GM10847 (cell line): ENCODE data around the gene TMEM53.

Experiments used
- POLR2A ChIP-seq: IDR thresholded peaks from 2 replicates; pipeline ENCODE4 v1.6.1; 2011; ENCODE audit not compliant: insufficient read length; ENCODE audit errors: extremely low read depth

The TMEM53 gene

DNA sequence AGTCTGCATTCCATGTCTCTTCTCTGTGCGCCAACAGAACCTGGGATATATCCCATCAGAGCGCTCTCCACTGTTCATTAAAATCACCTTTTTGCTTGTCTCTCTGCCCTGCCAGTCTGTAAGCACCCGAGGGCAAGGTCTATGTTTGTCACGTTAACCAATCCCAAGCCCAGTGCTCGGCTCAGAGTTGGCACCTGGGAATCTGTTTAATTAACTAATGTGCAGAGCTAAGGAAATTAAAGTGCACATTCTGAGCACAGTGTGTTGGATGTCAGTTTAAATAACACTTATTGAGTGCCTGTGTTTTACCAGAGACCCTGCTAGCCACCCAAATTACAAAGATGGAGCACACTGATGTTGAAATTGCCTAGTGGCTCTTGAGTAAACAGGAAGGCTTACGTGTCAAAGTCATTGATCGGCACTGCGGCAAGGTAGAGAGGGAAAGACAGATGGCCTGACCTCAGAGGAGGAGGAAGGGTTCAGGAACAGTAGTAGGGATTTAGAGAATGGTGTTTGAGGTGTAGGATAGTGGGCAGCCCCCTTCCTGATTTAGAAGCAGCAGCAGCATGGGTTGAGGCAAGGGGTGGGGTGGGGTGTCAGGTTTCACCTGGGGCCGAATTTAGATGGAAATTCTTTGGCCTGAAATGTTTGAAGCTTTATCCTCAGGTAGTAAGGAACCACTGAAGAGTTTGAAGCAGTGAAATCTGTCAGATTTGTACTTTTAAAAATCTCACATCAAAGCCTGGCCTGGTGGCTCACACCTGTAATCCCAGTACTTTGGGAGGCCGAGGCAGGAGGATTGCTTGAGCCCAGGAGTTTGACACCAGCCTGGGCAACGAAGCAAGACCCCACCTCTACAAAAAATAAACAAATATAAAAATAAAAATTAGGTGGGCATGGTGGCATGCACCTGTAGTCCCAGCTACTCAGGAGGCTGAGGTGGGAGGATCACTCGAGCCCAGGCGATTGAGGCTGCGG is 7.9 kb upstream of the TMEM53 start:
- no peak for TF ChIP-seq POLR2A

GRCh38 chr1:44679468-44679867 is 5.2 kb upstream of the TMEM53 start:
- TF ChIP-seq POLR2A = no peak

GRCh38 chr1:44678626-44679025 is 4.3 kb upstream of the TMEM53 start:
- no peak for TF ChIP-seq POLR2A

GRCh38 chr1:44678120-44678519 is 3.8 kb upstream of the TMEM53 start:
- no peak for TF ChIP-seq POLR2A

- no peak for TF ChIP-seq POLR2A
These were observed 3.0 kb upstream of the TMEM53 start for GRCh38 chr1:44677201-44677766.

- TF ChIP-seq POLR2A = no peak
These were observed 2.4 kb upstream of the TMEM53 start for GRCh38 chr1:44676484-44677200.

- no peak for TF ChIP-seq POLR2A
These were observed 905 bp upstream of the TMEM53 start for GRCh38 chr1:44675186-44675585.

GRCh38 chr1:44673675-44674112 is 587 bp downstream of the TMEM53 start:
- TF ChIP-seq POLR2A = no peak

DNA sequence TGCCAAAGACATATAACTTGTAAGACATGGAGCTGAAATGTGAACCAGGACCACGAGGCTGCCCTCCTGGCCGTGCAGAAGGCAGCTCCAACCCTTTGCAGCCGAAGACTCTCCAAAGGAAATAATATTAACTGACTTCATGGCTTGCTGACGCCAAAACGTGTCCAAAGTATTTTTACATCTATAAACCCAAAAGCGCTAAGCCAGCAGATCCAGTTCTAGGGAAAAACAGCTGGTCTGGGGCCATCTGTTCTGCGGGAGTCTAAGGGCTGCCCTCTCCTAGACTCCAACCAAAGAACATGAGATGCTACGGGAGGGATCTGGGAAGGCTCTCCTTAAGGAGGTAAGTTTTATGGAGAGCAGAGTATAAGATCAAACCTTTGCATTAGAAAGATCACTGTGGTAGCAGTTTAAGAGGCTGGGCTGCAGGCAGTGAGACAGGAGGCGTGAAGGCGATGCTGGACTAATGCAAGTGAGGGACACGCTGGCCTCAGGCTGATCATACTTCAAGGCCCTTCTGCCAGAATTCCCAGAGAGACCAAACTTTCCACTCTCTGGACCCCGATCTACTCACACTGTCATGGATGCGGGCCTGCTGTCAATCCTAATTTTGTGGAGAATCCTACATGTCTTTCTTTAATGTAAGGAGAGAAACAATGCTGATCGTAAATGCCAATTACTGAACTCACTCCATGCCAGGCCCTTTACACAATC is 1.2 kb downstream of the TMEM53 start:
- TF ChIP-seq POLR2A = no peak

GRCh38 chr1:44672254-44672955 is 1.9 kb downstream of the TMEM53 start:
- TF ChIP-seq POLR2A = no peak

- TF ChIP-seq POLR2A = no peak
These were observed 3.3 kb downstream of the TMEM53 start for GRCh38 chr1:44670751-44671640.

GRCh38 chr1:44664730-44665370 is 9.4 kb downstream of the TMEM53 start:
- no peak for TF ChIP-seq POLR2A

DNA sequence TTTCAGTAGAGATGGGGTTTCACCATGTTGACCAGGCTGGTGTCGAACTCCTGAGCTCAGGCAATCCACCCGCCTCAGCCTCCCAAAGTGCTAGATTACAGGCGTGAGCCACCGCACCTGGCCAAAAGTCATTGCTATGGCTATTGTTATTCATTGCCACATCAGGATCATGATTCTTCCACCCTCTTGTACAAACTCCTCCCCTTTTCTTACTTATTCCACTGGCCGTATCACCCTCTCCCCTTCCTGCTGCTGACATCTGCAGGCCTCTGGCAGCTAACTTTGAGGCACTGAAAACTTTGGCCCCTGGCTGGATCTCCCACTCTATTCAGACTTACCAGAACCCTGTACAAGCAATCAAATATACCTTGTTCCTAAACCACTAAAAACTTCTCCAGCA is 10.9 kb downstream of the TMEM53 start:
- no peak for TF ChIP-seq POLR2A

DNA sequence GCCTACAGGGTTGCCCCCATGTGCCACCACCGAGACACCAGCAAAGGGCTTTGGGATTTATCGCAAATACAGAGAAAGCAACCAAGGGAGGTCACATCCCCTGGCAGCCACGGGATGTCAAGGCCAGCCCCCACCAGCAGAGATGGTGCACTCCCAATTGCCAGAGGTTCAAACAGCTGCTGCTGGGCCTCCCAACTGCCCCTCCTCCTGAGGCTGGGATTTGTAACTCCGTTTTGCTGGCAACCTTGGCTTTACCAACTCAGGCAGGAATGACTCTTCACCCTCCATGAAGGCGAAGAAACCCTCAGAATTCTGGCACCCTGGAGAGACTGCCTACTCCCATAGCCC is 11.6 kb downstream of the TMEM53 start:
- no peak for TF ChIP-seq POLR2A
